Kidney (tissue), 14 donors: ENCODE results near the gene KRT9. TPM values are rescaled to one million over a fixed set of nuclear protein-coding genes. Genes with fewer than 3 reads are reported as not detected.

Experiments used
- DNase-seq, 5 donors: peaks; one replicate each; pipeline ENCODE4 v3.0.0-alpha.2; 2013 to 2020
- FAIRE-seq: peaks from 2 replicates; lab custom pipeline; 2012; peaks lifted over from hg19 to GRCh38; lab: Jason Lieb, UNC
- H3K27ac ChIP-seq, 2 donors: one replicate each; pipeline ENCODE4 v1.7.0; 2013; ENCODE audit warnings: low read depth in 2 of 2, low read length in 2 of 2, inconsistent platforms in 1 of 2
- H3K27me3 ChIP-seq: one replicate; pipeline ENCODE4 v1.7.1; 2013; ENCODE audit warnings: low read length, inconsistent platforms; ENCODE audit not compliant: control insufficient read depth, insufficient read depth
- H3K36me3 ChIP-seq, 3 donors: one replicate each; pipeline versions ENCODE4 v1.7.0 to v1.7.1; 2013; ENCODE audit warnings: low read length in 3 of 3, control low read depth in 1 of 3, inconsistent platforms in 1 of 3; ENCODE audit not compliant: insufficient read depth in 3 of 3, control insufficient read depth in 2 of 3
- H3K4me1 ChIP-seq, 3 donors: one replicate each; pipeline versions ENCODE4 v1.7.0 to v1.7.1; 2013; ENCODE audit warnings: low read length in 3 of 3, inconsistent platforms in 1 of 3, low read depth in 1 of 3; ENCODE audit not compliant: control insufficient read depth in 2 of 3, insufficient read depth in 2 of 3
- H3K4me3 ChIP-seq, 3 donors: one replicate each; pipeline versions ENCODE4 v1.7.0 to v1.8.1; 2013; ENCODE audit warnings: low read length in 3 of 3, control low read depth in 1 of 3, inconsistent platforms in 1 of 3
- H3K9ac ChIP-seq, 3 donors: one replicate each; pipeline versions ENCODE4 v1.7.0 to v1.7.1; 2013; ENCODE audit warnings: low read length in 3 of 3, control low read depth in 1 of 3, inconsistent platforms in 1 of 3
- H3K9me3 ChIP-seq, 3 donors: one replicate each; pipeline versions ENCODE4 v1.7.0 to v1.7.1; 2013; ENCODE audit warnings: low read length in 3 of 3, control low read depth in 1 of 3, inconsistent platforms in 1 of 3; ENCODE audit not compliant: control insufficient read depth in 2 of 3, insufficient read depth in 1 of 3
- intact Hi-C: fragments of 100-400 bp; cut with DNase I; formaldehyde crosslinking; loops from one replicate; pipeline ENCODE4 v1.11.1; 2022
- polyA plus RNA-seq: library from polyadenylated mRNA; stranded (reverse); fragments of 350-450 nt; fragmentation: Illumina TruSeq; extraction: RNeasy Lipid Tissue Mini Kit (QIAGEN cat#74804); gene quantifications from one replicate; pipeline ENCODE4 v1.2.3, GENCODE V29; 2014; ENCODE audit warnings: low read depth, low replicate concordance; ENCODE audit not compliant: insufficient read depth
- total RNA-seq: library from RNA; stranded (reverse); fragmentation: NEBNext Ultra II Directional; extraction: Animal tissue kit (Norgen Biotek cat#: 25700); gene quantifications from one replicate; pipeline ENCODE4 v1.2.1, GENCODE V29; 2021
- TF ChIP-seq, protein P1 (sequence below): IDR thresholded peaks from 3 replicates; pipeline ENCODE4 v1.5.1; 2012; ENCODE audit warnings: mild to moderate bottlenecking, moderate library complexity, borderline replicate concordance; ENCODE audit not compliant: insufficient read depth; ENCODE audit errors: extremely low read depth
- donor health status: control.
- donor health status: control.
- donor health status: control.
- donor health status: control.
- donor health status: control.
- donor health status: DM: yes; HTN: yes; CAD: no.
- donor health status: Normal renal cell carcinoma (clear cell type).

The KRT9 gene
- total and polyA plus RNA-seq, 2 donors from 2014 or later = not detected

- FAIRE-seq (no peak), DNase-seq (no peak)
- Histone ChIP-seq H3K4me3 (no peak overlapping the region), H3K36me3 (no peaks in the 10 kb centered on the region), H3K27ac (no peak overlapping the region), H3K9ac (no peak overlapping the region), H3K27me3 (no peaks in the 10 kb centered on the region), H3K9me3 (no peaks in the 10 kb centered on the region), H3K4me1 (no peaks in the 10 kb centered on the region)
- intact Hi-C loops = no loop called here
- TF ChIP-seq, protein P1, sequence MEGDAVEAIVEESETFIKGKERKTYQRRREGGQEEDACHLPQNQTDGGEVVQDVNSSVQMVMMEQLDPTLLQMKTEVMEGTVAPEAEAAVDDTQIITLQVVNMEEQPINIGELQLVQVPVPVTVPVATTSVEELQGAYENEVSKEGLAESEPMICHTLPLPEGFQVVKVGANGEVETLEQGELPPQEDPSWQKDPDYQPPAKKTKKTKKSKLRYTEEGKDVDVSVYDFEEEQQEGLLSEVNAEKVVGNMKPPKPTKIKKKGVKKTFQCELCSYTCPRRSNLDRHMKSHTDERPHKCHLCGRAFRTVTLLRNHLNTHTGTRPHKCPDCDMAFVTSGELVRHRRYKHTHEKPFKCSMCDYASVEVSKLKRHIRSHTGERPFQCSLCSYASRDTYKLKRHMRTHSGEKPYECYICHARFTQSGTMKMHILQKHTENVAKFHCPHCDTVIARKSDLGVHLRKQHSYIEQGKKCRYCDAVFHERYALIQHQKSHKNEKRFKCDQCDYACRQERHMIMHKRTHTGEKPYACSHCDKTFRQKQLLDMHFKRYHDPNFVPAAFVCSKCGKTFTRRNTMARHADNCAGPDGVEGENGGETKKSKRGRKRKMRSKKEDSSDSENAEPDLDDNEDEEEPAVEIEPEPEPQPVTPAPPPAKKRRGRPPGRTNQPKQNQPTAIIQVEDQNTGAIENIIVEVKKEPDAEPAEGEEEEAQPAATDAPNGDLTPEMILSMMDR = no peak
Observed at GRCh38 chr17:41594363-41594915, 22.6 kb upstream of the KRT9 start.

DNA sequence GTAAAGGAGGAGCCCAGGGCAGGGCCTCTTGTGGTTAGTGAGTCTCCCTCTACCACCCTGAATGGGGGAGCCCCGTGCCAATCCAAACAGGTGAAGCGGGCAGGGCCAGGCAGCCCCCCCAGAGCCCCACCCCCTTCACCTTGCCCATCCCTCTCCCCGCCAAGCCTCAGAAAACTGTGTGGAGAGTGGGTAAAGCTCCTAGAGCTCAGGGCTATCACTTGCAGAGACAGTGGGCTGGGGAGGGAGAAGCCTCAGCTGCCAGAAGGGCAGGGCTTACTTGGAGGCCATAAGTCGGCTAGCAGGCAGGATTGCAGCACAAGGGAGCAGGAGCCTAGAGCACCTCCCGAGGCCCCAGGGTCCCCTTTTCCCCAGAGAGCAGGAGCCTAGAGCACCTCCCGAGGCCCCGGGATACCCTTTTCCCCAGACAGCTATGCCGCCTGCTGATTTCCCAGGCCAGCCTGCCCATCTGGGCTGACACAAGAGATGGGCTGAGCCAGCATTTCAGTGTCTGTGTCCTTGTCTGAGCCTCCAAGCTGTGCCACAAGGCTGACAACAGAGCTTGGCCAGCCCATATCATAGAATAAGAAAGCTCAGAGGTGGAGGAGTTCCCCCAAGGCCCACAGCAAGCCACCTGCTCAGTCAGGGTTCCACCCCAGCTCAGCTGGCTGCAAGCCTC lies 21.6 kb upstream of the KRT9 start:
- DNase-seq = no peak
- H3K36me3 ChIP-seq = no peaks in the 10 kb centered on the region
- H3K9ac ChIP-seq = no peak overlapping the region
- no peaks in the 10 kb centered on the region for H3K4me1 ChIP-seq
- H3K27ac ChIP-seq = no peak overlapping the region
- TF ChIP-seq, protein P1 = no peak
- no peak for FAIRE-seq
- no peaks in the 10 kb centered on the region for H3K9me3 ChIP-seq
- H3K27me3 ChIP-seq = no peaks in the 10 kb centered on the region
- H3K4me3 ChIP-seq = no peak overlapping the region
- intact Hi-C loops = no loop called here

DNA sequence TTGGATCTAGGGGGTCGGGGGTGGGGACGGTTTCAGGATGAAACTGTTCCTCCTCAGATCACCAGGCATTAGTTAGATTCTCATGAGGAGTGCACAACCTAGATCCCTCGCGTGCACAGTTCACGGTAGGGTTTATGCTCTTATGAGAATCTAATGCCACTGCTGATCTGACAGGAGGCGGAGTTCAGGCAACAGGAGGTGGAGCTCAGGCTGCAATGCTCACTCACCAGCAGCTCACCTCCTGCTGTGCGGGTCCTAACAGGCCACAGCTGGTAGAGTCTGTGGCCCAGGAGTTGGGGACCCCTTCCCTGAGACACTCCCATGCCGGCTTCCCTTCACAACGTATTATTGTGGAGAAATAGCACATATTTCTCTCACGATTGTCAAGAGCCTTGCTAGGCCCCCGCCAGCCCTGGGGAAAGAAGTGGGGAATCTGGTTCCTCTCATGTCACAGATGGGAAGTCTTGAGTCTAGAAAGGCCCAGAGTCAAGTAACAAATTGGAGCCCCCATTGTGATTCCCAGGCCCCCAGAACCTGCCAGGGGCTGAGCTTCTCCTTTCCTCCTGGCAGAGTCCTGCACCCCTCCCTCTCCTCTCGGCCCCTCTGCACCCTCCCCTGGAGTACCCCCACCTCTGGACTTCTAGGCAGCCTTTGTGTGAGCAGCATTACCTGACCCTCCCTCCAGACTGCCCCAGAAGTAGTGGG lies 20.9 kb upstream of the KRT9 start:
- Histone ChIP-seq H3K9me3 (no peaks in the 10 kb centered on the region), H3K4me1 (no peaks in the 10 kb centered on the region), H3K36me3 (no peaks in the 10 kb centered on the region), H3K9ac (no peak overlapping the region), H3K4me3 (no peak overlapping the region), H3K27ac (no peak overlapping the region), H3K27me3 (no peaks in the 10 kb centered on the region)
- DNase-seq = peak in 1 of 5 donors; percentile 22
- no peak for FAIRE-seq
- TF ChIP-seq, protein P1 = no peak
- intact Hi-C loops = no loop called here
